Activated T-cell treated with anti-CD3 and anti-CD28 coated beads, Interleukin-2, amount 50 U/mL, for 4 hours (primary cell): ENCODE data around the gene ZNF628. TPM values are rescaled to one million over a fixed set of nuclear protein-coding genes. Genes with fewer than 3 reads are reported as not detected.

ENCODE experiments used
- ATAC-seq, 2 donors: fragments of 200-7000 bp; cut with Tn5 transposase; one replicate each; pipeline ENCODE4 v1.10.0; 2021
- DNase-seq: peaks from one replicate; pipeline ENCODE4 v3.0.0-alpha.2; 2020
- H3K27me3 Mint-ChIP-seq: one replicate; pipeline ENCODE4 v1.8.0; 2021; ENCODE audit warnings: low read depth, mixed read lengths
- H3K36me3 Mint-ChIP-seq: one replicate; pipeline ENCODE4 v1.8.0; 2022; ENCODE audit warnings: mixed read lengths; ENCODE audit not compliant: insufficient read depth
- H3K4me1 Mint-ChIP-seq: one replicate; pipeline ENCODE4 v1.8.0; 2021; ENCODE audit warnings: low read depth, mixed read lengths
- H3K4me3 Mint-ChIP-seq: one replicate; pipeline ENCODE4 v1.8.0; 2021; ENCODE audit warnings: mild to moderate bottlenecking, moderate library complexity, mixed read lengths
- H3K9me3 Mint-ChIP-seq: one replicate; pipeline ENCODE4 v1.8.0; 2021; ENCODE audit warnings: mixed read lengths
- total RNA-seq, 3 donors: library from RNA; stranded (reverse); gene quantifications; one replicate each; pipeline ENCODE4 v1.2.1, GENCODE V29; 2021

ZNF628 gene
- total RNA-seq, 3 donors from 2014 or later: 11.0 to 12.6 (median 12.1) TPM

DNA sequence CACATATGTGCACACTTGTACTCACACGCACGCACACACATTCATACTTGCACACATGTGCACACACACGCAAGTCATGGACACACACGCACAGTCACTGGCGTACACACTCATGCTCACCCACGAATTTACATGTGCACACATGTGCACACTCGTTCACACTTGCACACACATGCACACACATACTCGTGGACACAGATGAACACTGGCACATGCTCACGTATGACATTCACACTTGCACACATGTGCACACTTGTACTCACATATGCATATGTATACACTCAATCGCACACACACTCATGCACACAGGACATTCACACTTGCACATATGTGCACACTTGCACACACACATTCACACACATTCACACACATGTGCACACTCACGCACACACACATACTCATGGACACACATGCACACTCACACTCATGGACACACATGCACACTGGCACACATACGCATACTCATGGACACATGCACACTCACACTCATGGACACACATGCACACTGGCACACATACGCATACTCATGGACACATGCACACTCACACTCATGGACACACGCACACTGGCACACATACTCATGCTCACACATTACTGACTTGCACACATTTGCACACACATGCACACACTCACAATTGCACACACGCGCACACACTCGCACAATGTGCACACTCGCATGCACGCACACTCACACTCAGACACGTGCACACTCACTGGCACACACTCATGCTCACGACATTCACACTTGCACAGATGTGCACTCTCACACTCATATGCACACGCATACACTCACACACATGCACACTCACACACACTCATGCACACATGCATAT is 51.0 kb downstream of the ZNF628 start:
- Mint-ChIP-seq H3K4me3 (no peak overlapping the region), H3K27me3 (peaks cover 2% of the 10 kb centered on the region), H3K36me3 (no peaks in the 10 kb centered on the region), H3K4me1 (no peaks in the 10 kb centered on the region), H3K9me3 (no peaks in the 10 kb centered on the region)
- DNase-seq: no peak
- no peak for ATAC-seq

DNA sequence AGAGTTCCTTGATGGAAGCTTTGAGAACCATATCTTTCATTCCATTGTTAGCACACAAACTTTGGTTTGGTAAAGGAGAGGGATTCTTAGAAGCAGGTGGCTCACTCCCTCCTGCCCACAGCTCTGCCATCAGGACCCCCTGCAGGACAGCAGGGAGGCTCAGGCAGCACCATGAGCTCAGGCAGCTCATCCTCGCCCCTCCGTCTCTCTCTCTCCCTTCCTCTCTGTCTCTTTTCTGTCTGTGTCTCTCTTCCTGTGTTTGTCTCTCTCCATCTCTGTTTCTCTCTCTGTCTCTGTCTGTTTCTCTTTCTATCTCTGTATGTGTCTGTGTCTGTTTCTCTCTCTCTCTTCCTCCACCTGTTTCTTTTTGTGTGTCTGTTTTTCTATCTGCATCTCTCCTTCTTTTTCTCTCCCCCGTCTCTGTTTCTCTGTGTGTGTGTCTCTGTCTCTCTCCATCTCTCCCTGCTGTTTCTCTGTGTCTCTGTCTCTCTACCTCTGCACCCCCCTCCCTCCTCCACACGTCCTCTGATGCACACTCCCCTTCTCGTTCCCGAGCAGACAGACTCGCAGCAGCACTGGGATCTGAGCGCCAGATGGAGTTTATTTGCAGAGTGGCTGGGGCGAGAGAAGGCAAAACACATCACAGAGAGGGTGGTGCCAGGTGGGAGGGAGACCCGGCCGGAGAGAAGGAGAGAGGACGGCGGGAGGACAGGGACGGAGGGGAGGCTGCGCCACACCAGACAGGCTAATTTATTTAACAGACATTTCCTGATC is 51.8 kb downstream of the ZNF628 start:
- H3K27me3 Mint-ChIP-seq: peaks cover 2% of the 10 kb centered on the region
- no peaks in the 10 kb centered on the region for H3K36me3 Mint-ChIP-seq
- H3K4me3 Mint-ChIP-seq: no peak overlapping the region
- H3K9me3 Mint-ChIP-seq: no peaks in the 10 kb centered on the region
- DNase-seq (no peak), ATAC-seq (no peak)
- H3K4me1 Mint-ChIP-seq: no peaks in the 10 kb centered on the region

DNA sequence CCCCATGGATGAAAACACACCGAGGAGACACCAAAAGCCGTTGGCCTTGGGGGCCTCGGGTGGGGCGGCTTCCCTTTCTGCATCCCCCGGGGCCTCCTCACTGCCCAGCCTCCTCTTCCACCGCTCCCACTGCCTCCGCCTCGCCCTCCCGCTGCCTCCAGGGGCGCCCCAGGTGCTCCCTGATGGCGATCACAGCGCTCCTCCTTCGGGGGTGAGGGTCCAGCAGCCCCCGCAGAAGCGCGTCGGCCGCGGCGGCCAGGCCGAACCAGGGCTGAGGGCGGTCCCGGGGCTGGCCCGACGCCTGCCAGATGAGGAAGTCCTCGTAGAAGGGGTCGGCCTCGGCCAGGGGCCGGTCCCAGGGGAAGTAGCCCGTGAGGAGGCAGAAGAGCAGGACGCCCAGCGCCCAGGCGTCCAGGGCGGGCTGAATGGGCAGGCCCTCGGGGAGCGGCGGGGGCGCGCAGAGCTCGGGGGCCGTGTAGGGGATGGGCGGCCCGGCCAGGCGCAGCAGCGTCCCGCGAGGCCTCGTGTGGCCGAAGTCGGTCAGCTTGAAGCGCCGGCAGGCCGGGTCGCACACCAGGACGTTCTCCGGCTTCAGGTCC is 53.3 kb downstream of the ZNF628 start:
- no peaks in the 10 kb centered on the region for H3K9me3 Mint-ChIP-seq
- ATAC-seq (no peak), DNase-seq (no peak)
- H3K4me3 Mint-ChIP-seq: no peak overlapping the region
- no peaks in the 10 kb centered on the region for H3K36me3 Mint-ChIP-seq
- no peaks in the 10 kb centered on the region for H3K27me3 Mint-ChIP-seq
- H3K4me1 Mint-ChIP-seq: no peaks in the 10 kb centered on the region

DNA sequence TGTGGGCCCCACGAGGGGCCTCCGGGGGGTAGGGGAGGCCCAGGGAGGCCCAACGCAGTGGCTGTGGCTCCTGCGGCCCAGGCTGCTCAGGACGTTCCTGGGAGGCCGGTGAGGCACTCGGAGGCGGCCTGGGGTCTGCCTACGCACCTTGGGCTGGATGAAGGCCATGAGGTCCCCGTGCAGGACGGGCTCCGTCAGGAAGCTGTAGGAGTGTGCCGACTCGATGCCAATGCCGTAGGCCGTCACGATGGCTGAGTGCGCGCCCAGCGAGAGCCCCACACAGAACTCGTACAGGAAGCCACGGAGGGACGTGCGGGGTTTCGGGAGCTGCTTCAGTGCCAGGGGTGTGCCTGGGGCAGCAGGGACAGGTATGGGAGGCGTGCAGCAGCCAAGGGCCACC is 54.6 kb downstream of the ZNF628 start:
- no peak for ATAC-seq

More for the DNA sequence above, 54.6 kb downstream of the ZNF628 start:
- Mint-ChIP-seq H3K9me3 (no peaks in the 10 kb centered on the region), H3K4me1 (no peaks in the 10 kb centered on the region), H3K36me3 (no peaks in the 10 kb centered on the region), H3K4me3 (no peak overlapping the region), H3K27me3 (no peaks in the 10 kb centered on the region)
- DNase-seq: no peak

Other genes with a start within 250 kb of the ZNF628 start
- gene TMEM86B, start 247.9 kb upstream of the ZNF628 start, total RNA-seq: 1 to 10 TPM; 5.8 to 6.9 (median 6.2) TPM
- gene PPP6R1, start 217.6 kb upstream of the ZNF628 start, total RNA-seq: 100 to 1,000 TPM; 256 to 326 (median 285) TPM
- gene HSPBP1, start 196.5 kb upstream of the ZNF628 start, total RNA-seq: 100 to 1,000 TPM; 113 to 139 (median 121) TPM
- gene BRSK1, start 192.6 kb upstream of the ZNF628 start, total RNA-seq: 1 to 10 TPM; 4.0 to 6.5 (median 5.0) TPM
- gene TMEM150B, start 151.3 kb upstream of the ZNF628 start, total RNA-seq: not detected
- 1 to 10 TPM; 8.1 to 9.2 (median 8.6) TPM for gene KMT5C, start 136.7 kb upstream of the ZNF628 start, total RNA-seq
- gene COX6B2, start 121.9 kb upstream of the ZNF628 start, total RNA-seq: not detected
- gene GARIN5B, start 113.4 kb upstream of the ZNF628 start, total RNA-seq: not detected
- under 1 TPM; 0.18 to 0.46 (median 0.35) TPM for gene IL11, start 106.2 kb upstream of the ZNF628 start, total RNA-seq
- gene TMEM190, start 99.8 kb upstream of the ZNF628 start, total RNA-seq: not detected
- 1 to 10 TPM; 6.1 to 8.8 (median 8.4) TPM for gene TMEM238, start 92.3 kb upstream of the ZNF628 start, total RNA-seq
- 1,000 to 10,000 TPM; 3,242 to 3,402 (median 3,363) TPM for gene RPL28, start 90.7 kb upstream of the ZNF628 start, total RNA-seq
- gene UBE2S, start 68.8 kb upstream of the ZNF628 start, total RNA-seq: 100 to 1,000 TPM; 226 to 281 (median 237) TPM
- not detected for gene SHISA7, start 33.3 kb upstream of the ZNF628 start, total RNA-seq
- gene ISOC2, start 15.0 kb upstream of the ZNF628 start, total RNA-seq: 10 to 100 TPM; 63.2 to 65.1 (median 64.5) TPM
- not detected for gene C19orf85, start 11.9 kb upstream of the ZNF628 start, total RNA-seq
- 10 to 100 TPM; 16.0 to 23.4 (median 17.6) TPM for gene NAT14, start 8.6 kb downstream of the ZNF628 start, total RNA-seq
- under 1 TPM; 0.29 to 0.66 (median 0.38) TPM for gene SSC5D, start 11.8 kb downstream of the ZNF628 start, total RNA-seq
- not detected for gene SBK2, start 60.5 kb downstream of the ZNF628 start, total RNA-seq
- not detected for gene SBK3, start 68.9 kb downstream of the ZNF628 start, total RNA-seq
- 10 to 100 TPM; 10.1 to 12.2 (median 11.0) TPM for gene ZNF579, start 104.2 kb downstream of the ZNF628 start, total RNA-seq
- 10 to 100 TPM; 31.4 to 35.5 (median 34.4) TPM for gene FIZ1, start 122.9 kb downstream of the ZNF628 start, total RNA-seq
- 10 to 100 TPM; 12.5 to 12.6 (median 12.6) TPM for gene ZNF524, start 123.7 kb downstream of the ZNF628 start, total RNA-seq
- gene ZNF865, start 129.0 kb downstream of the ZNF628 start, total RNA-seq: 10 to 100 TPM; 14.5 to 15.9 (median 15.4) TPM
- gene ZNF784, start 147.9 kb downstream of the ZNF628 start, total RNA-seq: 1 to 10 TPM; 3.3 to 3.4 (median 3.4) TPM
- 10 to 100 TPM; 27.1 to 31.5 (median 28.5) TPM for gene ZNF580, start 164.4 kb downstream of the ZNF628 start, total RNA-seq
- gene ZNF581, start 167.0 kb downstream of the ZNF628 start, total RNA-seq: 10 to 100 TPM; 46.2 to 54.1 (median 52.7) TPM
- gene CCDC106, start 171.6 kb downstream of the ZNF628 start, total RNA-seq: 1 to 10 TPM; 3.9 to 7.8 (median 4.8) TPM
- 100 to 1,000 TPM; 467 to 532 (median 476) TPM for gene U2AF2, start 178.4 kb downstream of the ZNF628 start, total RNA-seq
- 10 to 100 TPM; 55.0 to 61.4 (median 55.2) TPM for gene EPN1, start 198.6 kb downstream of the ZNF628 start, total RNA-seq